Type B pancreatic cell (in vitro differentiated cells): Measurements from ENCODE around the gene DGCR6L. TPM values are rescaled to one million over a fixed set of nuclear protein-coding genes. Genes with fewer than 3 reads are reported as not detected.
"Not testable (repeated sequence)": the region's sequence is repeated elsewhere in the genome, so short reads cannot be mapped to it uniquely, and the experiment has no call there.

ENCODE experiments used
- DNase-seq: peaks from one replicate; pipeline ENCODE4 v3.0.0; 2021; ENCODE audit warnings: mixed read lengths; ENCODE audit not compliant: unreplicated experiment; ENCODE audit errors: extremely low spot score
- H3K27ac Mint-ChIP-seq: 2 replicates; pipeline ENCODE4 v1.8.0; 2021; ENCODE audit warnings: mild to moderate bottlenecking, mixed read lengths
- H3K27me3 Mint-ChIP-seq: 2 replicates; pipeline ENCODE4 v1.8.0; 2021; ENCODE audit warnings: mixed read lengths
- H3K36me3 Mint-ChIP-seq: 2 replicates; pipeline ENCODE4 v1.8.0; 2021; ENCODE audit warnings: mixed read lengths
- H3K4me1 Mint-ChIP-seq: one replicate; pipeline ENCODE4 v1.8.0; 2021; ENCODE audit warnings: mixed read lengths; ENCODE audit not compliant: unreplicated experiment
- H3K4me3 Mint-ChIP-seq: 2 replicates; pipeline ENCODE4 v1.8.0; 2021; ENCODE audit warnings: mild to moderate bottlenecking, mixed read lengths
- H3K9me3 Mint-ChIP-seq: 2 replicates; pipeline ENCODE4 v1.8.0; 2021; ENCODE audit warnings: mixed read lengths
- total RNA-seq: library from RNA; stranded (reverse); gene quantifications from 2 replicates; pipeline ENCODE4 v1.2.1, GENCODE V29; 2021; ENCODE audit warnings: low replicate concordance
- TF ChIP-seq, protein P1 (sequence below): fragments of 200-600 bp; sonication (generic); conservative IDR thresholded peaks from 2 replicates; pipeline ENCODE4 v1.5.0; 2021; ENCODE audit warnings: antibody characterized with exemption, mild to moderate bottlenecking

The DGCR6L gene
- total RNA-seq, 1 donor from 2014 or later = 46.6 TPM

DNA sequence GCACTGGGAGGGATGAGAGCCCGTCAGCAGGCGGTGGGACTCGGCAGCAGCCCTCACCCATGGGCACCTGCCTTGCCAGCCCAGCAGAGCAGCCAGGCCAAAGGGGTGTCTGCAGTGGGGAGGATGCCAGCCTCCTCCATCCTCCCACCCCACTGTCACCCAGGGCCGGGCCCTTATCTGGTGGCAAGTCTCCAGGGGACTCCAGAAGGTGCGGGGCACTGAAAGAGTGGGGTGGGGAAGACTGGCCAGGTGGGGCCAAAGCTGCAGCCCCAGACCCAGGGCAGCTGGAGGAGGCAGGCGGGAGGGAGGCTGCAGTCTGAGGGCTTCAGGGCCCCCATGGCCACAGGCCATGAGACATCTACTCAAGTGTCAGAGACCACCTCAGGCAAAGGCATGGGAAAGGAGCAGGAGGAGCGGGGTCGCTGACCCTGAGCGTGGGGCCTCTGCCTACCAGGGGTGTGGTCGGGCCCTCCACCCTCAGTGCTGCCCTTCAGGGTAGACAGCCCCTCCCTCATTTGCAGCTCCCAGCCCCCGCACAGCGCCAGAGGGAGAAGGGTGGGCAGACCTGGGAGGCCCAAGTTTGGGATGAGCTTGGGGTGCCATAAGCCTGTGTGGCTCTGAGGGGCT, 3.5 kb downstream of the DGCR6L start:
- Mint-ChIP-seq H3K4me3 (no peak overlapping the region), H3K36me3 (no peaks in the 10 kb centered on the region), H3K27me3 (no peaks in the 10 kb centered on the region), H3K27ac (no peak overlapping the region), H3K4me1 (peaks cover 16% of the 10 kb centered on the region), H3K9me3 (no peaks in the 10 kb centered on the region)
- TF ChIP-seq, protein P1, sequence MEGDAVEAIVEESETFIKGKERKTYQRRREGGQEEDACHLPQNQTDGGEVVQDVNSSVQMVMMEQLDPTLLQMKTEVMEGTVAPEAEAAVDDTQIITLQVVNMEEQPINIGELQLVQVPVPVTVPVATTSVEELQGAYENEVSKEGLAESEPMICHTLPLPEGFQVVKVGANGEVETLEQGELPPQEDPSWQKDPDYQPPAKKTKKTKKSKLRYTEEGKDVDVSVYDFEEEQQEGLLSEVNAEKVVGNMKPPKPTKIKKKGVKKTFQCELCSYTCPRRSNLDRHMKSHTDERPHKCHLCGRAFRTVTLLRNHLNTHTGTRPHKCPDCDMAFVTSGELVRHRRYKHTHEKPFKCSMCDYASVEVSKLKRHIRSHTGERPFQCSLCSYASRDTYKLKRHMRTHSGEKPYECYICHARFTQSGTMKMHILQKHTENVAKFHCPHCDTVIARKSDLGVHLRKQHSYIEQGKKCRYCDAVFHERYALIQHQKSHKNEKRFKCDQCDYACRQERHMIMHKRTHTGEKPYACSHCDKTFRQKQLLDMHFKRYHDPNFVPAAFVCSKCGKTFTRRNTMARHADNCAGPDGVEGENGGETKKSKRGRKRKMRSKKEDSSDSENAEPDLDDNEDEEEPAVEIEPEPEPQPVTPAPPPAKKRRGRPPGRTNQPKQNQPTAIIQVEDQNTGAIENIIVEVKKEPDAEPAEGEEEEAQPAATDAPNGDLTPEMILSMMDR = no peak
- DNase-seq = peak; percentile 68

DNA sequence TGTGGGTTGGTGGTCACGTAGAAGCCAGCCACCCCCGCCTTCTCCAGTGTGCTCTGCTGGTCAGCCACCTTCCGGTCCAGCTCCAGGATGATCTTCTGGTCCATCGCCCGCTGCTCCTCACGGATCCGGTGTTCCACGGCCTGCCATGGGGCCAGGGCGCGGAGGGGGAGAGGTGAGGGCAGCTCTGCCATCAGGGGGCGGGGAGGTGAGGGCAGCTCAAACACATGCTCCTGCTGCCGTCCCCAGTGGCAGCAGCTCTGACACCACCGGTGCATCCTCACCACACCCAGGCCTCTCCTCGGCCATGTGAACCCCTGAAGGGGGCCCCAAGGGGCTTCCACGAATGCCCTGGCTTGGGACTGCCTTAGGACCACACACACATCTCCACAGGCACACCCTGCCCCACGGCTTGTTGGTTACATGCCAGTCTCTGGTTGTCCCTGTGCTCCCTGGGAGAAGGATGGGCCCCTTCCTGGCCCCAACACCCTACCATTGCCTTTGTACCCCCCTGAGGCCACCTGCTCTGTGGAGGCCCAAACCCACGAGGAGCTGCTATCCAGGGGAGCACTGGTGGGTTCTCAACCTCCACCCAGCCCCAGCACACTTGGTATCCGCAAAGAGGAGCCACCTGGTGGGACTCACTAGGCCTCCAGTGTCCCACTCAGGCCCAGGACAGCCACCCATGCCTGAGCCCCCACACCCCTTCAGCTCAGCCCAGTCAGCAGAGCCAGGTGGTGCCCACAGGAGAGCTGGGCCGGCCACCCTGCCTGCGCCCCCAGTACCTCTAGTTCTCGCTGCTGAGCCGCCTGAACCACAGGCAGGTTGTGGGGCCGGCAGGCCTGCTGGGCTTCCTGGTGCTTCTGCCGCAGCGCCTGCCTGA, 4.3 kb downstream of the DGCR6L start:
- no peak overlapping the region for H3K27ac Mint-ChIP-seq
- H3K9me3 Mint-ChIP-seq = no peaks in the 10 kb centered on the region
- no peak overlapping the region for H3K4me3 Mint-ChIP-seq
- TF ChIP-seq, protein P1 = no peak
- DNase-seq = peak; percentile 63
- no peaks in the 10 kb centered on the region for H3K36me3 Mint-ChIP-seq
- no peaks in the 10 kb centered on the region for H3K27me3 Mint-ChIP-seq
- H3K4me1 Mint-ChIP-seq = peaks cover 16% of the 10 kb centered on the region

DNA sequence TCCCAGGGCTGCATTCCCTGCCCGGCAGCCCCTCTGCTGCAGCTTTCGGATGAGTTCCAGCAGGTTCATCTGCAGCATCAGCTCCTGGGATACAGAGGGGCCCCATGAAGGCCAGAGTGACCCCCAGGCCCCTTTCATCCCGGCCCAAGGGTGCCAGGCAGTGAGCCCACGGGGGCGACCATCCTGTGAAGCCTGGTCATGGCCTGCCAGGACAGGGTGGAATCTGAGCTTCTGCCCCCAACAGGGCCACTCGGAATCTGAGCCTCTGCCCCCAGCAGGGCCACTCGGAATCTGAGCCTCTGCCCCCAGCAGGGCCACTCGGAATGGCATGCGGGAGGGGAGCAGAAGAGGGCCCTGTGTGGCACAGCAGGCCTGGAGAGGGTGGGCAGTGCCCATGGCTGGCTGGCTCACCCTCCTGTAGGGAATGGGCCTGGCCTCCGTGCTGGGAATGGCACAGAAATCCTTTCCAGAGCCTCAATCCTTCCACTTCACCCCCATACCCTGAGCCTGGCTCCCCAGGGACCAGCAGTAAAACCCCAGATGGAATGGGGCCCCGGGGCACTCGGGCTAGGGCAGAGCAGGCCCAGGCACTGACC, 5.0 kb downstream of the DGCR6L start:
- not testable (repeated sequence) for H3K9me3 Mint-ChIP-seq
- peak; percentile 65 for DNase-seq

DNA sequence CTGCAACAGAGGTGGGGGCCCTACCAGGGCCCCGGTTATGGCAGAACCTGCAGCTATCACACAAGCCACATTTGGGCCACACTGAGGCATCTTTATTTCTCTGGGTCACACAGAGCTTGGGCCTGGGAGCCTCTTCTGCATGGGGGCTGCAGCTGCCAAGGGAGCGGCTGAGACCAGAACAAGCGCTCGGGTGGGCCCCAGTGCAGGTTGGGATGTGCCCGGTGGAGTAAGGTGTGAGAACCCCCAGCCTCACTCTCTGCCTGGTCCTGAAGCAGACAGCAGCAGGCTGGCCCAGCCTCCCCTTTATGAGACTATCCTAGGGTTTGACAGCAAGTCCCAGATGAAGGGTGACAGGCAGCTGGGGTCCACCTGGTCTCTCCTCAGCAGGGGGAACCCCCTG, 5.7 kb downstream of the DGCR6L start:
- H3K27me3 Mint-ChIP-seq, H3K4me3 Mint-ChIP-seq, H3K27ac Mint-ChIP-seq, H3K36me3 Mint-ChIP-seq, H3K9me3 Mint-ChIP-seq: not testable (repeated sequence)
- peaks cover 16% of the 10 kb centered on the region for H3K4me1 Mint-ChIP-seq
- peak; percentile 52 for DNase-seq

More for the DNA sequence above, 5.0 kb downstream of the DGCR6L start:
- H3K4me3 Mint-ChIP-seq, H3K27me3 Mint-ChIP-seq, H3K27ac Mint-ChIP-seq, H3K36me3 Mint-ChIP-seq: not testable (repeated sequence)
- peaks cover 16% of the 10 kb centered on the region for H3K4me1 Mint-ChIP-seq

DNA sequence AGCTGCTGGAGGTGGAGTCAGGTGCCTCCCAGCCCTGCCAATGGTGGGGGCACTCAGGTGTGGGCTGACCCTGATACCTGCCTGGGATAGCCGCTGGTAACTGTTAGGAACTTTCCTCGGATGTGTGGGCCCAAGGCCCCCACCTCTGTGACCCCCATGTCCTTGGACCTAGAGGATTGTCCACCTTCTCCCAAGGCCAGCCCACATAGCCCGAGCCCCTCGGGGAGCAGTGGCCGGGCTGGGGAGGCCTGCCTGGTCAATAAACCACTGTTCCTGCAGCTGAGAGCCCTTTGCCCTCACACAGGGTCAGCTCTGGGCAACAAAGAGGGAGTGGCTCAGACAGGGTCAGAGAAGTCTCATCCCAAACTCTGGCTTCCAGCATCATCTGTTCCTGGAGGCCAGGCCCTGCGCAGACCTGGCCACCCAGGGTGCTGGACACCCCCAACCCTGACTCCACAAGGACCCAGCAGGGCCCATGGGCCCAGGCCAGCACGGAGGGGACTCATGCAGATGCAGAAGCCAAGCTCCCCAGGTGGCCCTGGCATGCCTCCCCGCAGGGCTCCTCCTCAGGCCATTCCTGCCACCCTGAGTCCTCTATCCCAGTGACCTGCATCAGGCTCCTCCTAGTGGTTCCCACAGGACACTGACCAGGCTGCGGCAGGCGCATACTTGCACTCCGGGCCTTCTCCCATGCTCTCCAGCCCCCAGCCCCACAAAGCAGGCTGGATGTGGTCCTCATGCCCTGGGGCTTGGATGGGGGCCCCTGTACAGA, 6.4 kb downstream of the DGCR6L start:
- H3K27me3 Mint-ChIP-seq, H3K4me3 Mint-ChIP-seq, H3K36me3 Mint-ChIP-seq, H3K9me3 Mint-ChIP-seq, H3K27ac Mint-ChIP-seq: not testable (repeated sequence)
- peaks cover 17% of the 10 kb centered on the region for H3K4me1 Mint-ChIP-seq
- TF ChIP-seq, protein P1 = peak; percentile 41
- DNase-seq = peak; percentile 58

DNA sequence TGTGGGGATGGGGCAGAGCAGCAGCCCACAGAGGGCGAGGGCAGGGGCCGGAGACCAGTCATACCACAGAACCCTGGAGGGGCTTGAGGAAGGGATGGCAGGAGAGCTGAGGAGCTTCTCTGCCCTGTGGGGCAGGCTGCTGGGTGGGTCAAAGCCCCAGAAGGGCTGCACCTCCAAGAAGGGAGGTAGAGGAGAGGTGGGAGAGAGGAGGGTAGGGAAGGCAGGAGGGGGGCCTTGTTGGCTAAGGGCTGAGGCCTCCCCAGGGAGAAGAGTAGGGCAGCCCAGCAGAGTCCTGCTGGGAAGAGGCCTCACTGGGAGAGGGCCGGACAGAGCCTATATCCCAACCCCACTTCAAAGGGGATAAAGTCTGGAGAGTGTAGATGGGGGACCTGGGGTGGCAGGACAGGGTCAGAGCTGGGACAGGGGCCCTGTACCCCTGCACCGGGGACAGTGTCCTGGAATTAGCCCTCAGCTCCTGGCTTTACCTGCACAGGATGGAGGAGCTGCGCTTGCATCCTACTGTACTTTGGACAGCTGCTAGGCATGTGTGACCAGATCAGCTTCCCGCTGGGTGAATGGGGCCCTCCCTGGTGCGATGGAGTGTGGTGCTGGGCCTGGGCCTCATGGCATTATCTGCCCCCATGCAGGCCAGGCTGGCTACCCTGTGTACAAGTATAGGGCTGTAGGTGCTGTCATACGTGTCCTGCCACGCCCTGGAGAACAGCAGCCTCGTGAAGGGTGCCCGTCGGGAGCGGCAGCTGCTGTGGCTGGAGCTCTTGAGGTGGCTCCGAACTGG, 7.3 kb downstream of the DGCR6L start:
- peak; percentile 53 for DNase-seq
- H3K4me1 Mint-ChIP-seq = peaks cover 10% of the 10 kb centered on the region
- TF ChIP-seq, protein P1 = no peak
- H3K36me3 Mint-ChIP-seq = no peaks in the 10 kb centered on the region
- no peaks in the 10 kb centered on the region for H3K27me3 Mint-ChIP-seq
- H3K4me3 Mint-ChIP-seq = no peak overlapping the region
- no peaks in the 10 kb centered on the region for H3K9me3 Mint-ChIP-seq
- H3K27ac Mint-ChIP-seq = no peak overlapping the region

DNA sequence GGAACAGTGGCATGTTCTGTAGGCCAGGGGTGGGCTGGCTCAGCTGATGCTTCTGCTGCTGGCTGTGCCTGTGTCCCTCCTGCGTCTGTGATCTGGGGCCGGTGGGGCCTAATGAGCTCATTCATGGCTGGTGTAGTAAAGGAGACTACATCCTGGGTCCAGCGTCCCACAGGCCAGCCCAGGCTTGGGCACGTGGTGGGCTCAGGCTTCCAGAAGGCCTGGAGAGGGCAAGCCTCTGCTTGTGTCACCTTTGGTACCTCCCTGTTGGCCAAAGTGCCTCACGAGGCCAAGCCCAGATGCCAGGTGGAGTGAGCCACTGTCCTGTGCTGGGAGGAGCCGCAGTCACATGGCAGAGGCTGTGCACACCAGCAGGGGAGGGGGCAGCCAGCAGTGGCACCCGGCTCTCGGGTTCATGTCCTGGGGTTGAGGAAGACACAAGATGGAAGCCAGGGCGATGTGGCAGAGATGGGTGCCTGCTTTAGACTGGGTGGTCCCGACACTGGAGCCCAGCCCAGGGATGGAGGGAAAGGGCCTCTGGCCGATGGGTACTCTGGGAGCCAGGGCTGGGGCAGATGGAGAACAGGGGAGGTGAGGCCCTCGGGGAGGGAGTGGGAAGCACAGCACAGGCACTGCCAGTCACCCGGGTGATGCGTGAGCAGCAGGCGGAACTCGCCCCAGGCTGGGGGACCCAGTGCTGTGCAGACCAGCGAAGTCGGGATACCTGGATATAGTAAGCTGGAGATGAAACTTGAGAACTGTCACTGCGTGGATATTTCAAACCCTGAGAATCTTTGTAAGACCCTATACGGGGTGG, 8.4 kb downstream of the DGCR6L start:
- DNase-seq = peak; percentile 64
- H3K36me3 Mint-ChIP-seq, H3K27ac Mint-ChIP-seq, H3K4me3 Mint-ChIP-seq, H3K9me3 Mint-ChIP-seq, H3K4me1 Mint-ChIP-seq, H3K27me3 Mint-ChIP-seq: not testable (repeated sequence)

DNA sequence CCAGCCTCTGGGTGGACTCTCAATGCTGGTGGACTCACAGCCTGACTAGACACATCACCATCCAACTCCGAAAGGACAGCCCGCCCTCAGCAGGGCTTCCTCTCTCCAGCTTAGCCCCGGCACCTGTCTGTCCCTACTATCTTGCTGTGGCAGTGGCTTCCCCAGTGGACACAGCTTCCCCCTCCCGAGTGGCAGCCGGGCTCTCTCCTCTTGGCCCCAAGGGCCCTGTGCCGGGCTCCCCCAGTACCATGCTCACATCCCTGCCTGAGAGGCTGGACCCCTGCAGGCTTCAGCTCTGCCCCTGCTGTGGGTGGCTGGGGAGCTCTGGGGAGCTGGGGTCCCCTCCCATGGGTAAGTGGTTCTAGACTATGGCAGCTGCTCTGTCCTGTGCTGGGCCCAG, 9.1 kb downstream of the DGCR6L start:
- not testable (repeated sequence) for H3K4me3 Mint-ChIP-seq, H3K27ac Mint-ChIP-seq, H3K9me3 Mint-ChIP-seq, H3K36me3 Mint-ChIP-seq, H3K4me1 Mint-ChIP-seq, H3K27me3 Mint-ChIP-seq
- DNase-seq = peak; percentile 67
